Prostate gland (tissue), 2 donors: ENCODE results near the gene ACOXL. TPM values are rescaled to one million over a fixed set of nuclear protein-coding genes. Genes with fewer than 3 reads are reported as not detected.

ENCODE experiments used
- DNase-seq: peaks from one replicate; pipeline ENCODE4 v3.0.0-alpha.2; 2019; ENCODE audit warnings: low spot score
- H3K27ac ChIP-seq, 2 donors: fragments of 200-600 bp; sonication (generic); 2 replicates each; pipeline ENCODE4 v1.5.1; 2017 to 2019
- H3K27me3 ChIP-seq: fragments of 200-600 bp; sonication (generic); replicated peaks from 2 replicates; pipeline ENCODE4 v1.5.1; 2019; ENCODE audit not compliant: insufficient read depth
- H3K36me3 ChIP-seq, 2 donors: fragments of 200-600 bp; sonication (generic); 1 replicate in 1 of 2; 2 replicates in 1 of 2; pipeline versions ENCODE4 v1.5.1 to v1.8.1; 2017 to 2019
- H3K4me1 ChIP-seq: fragments of 200-600 bp; sonication (generic); replicated peaks from 2 replicates; pipeline ENCODE4 v1.5.1; 2019
- H3K4me3 ChIP-seq, 2 donors: fragments of 200-600 bp; sonication (generic); 2 replicates each; pipeline ENCODE4 v1.5.1; 2017 to 2019
- H3K9me3 ChIP-seq: fragments of 200-600 bp; sonication (generic); 2 replicates; pipeline ENCODE4 v1.5.1; 2017
- POLR2A ChIP-seq: fragments of 450-650 bp; IDR thresholded peaks from one replicate; pipeline ENCODE4 v1.6.1; 2016; ENCODE audit warnings: antibody characterized with exemption, mild to moderate bottlenecking
- POLR2AphosphoS5 ChIP-seq: sonication (generic); formaldehyde crosslinking; IDR thresholded peaks from one replicate; pipeline ENCODE4 v1.6.1; 2017; ENCODE audit warnings: antibody characterized with exemption
- WGBS: methylation state at CpG from one replicate; pipeline ENCODE4 v1.1.5; 2018; 5-methylcytosine and 5-hydroxymethylcytosine counted together
- intact Hi-C: fragments of 100-400 bp; cut with DNase I; formaldehyde crosslinking; loops from one replicate; pipeline ENCODE4 v1.14.2; 2022
- total RNA-seq, 2 donors: library from RNA; depleted of rRNA; stranded (reverse); fragments of >200 nt; gene quantifications; one replicate each; pipeline ENCODE4 v1.1.0, GENCODE V29; 2016
- TF ChIP-seq, protein P1 (sequence below), 4 experiments: fragments of 200-600 bp in 2 of 4; fragments of 450-650 bp in 2 of 4; sonication (generic) in 2 of 4; IDR thresholded peaks; 1 replicate in 3 of 4; 2 replicates in 1 of 4; pipeline ENCODE4 v1.5.1; 2016 to 2019; ENCODE audit warnings: antibody characterized with exemption in 4 of 4, mild to moderate bottlenecking in 2 of 4, moderate library complexity in 2 of 4

Gene ACOXL
- total RNA-seq, 2 donors from 2014 or later: 8.0 to 8.3 TPM

DNA sequence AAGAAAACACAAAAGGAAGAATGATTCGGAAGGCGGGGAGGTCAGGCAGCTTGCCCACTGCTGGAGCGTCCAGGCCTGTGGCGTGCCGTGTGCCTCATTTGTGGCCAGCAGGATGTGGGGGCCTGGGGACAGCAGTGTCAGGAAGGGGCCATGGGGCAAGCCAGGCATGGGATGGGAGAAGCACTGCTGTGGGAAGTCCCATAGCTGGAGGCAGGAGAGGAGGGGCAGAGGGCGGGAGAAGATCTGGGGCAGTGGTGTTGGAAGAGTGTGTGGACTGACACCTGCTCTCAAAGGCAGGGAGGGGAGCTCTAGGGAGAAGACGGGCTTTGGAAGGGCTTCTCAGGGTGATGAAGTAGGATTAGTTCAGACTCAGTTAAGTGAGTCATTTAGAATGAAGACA is 133.7 kb downstream of the ACOXL start:
- intact Hi-C loops: no loop called here
- no peaks in the 10 kb centered on the region for H3K4me1 ChIP-seq
- no peak overlapping the region for H3K4me3 ChIP-seq
- H3K27me3 ChIP-seq: no peaks in the 10 kb centered on the region
- TF ChIP-seq POLR2A (no peak), POLR2AphosphoS5 (no peak)
- TF ChIP-seq, protein P1, sequence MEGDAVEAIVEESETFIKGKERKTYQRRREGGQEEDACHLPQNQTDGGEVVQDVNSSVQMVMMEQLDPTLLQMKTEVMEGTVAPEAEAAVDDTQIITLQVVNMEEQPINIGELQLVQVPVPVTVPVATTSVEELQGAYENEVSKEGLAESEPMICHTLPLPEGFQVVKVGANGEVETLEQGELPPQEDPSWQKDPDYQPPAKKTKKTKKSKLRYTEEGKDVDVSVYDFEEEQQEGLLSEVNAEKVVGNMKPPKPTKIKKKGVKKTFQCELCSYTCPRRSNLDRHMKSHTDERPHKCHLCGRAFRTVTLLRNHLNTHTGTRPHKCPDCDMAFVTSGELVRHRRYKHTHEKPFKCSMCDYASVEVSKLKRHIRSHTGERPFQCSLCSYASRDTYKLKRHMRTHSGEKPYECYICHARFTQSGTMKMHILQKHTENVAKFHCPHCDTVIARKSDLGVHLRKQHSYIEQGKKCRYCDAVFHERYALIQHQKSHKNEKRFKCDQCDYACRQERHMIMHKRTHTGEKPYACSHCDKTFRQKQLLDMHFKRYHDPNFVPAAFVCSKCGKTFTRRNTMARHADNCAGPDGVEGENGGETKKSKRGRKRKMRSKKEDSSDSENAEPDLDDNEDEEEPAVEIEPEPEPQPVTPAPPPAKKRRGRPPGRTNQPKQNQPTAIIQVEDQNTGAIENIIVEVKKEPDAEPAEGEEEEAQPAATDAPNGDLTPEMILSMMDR (IDR thresholded peaks at IDR 0.05): no peak
- no peaks in the 10 kb centered on the region for H3K36me3 ChIP-seq
- DNase-seq: no peak
- no peak overlapping the region for H3K27ac ChIP-seq
- WGBS: 88% methylated on average over 7 of the region's 7 CpGs
- no peaks in the 10 kb centered on the region for H3K9me3 ChIP-seq

DNA sequence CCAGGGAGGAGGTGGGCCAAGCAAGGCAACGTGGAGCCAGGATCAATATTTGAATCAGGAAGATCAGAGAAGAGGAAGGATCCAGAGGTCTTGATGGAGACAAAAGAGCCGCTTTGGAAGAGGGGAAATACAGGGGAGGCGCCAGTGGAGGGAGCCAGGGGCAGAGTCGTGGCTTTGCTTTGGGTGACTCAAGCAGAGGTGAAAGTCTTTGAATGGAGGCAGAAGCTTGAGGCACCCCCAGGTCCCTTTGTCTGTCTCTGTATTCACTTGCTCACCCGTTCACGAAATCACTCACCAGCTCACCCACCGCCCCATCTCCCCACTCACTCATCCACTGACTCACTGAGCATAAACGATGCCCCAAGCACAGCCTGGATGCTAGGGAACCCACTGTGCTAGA is 134.1 kb downstream of the ACOXL start:
- intact Hi-C loops: no loop called here

DNA sequence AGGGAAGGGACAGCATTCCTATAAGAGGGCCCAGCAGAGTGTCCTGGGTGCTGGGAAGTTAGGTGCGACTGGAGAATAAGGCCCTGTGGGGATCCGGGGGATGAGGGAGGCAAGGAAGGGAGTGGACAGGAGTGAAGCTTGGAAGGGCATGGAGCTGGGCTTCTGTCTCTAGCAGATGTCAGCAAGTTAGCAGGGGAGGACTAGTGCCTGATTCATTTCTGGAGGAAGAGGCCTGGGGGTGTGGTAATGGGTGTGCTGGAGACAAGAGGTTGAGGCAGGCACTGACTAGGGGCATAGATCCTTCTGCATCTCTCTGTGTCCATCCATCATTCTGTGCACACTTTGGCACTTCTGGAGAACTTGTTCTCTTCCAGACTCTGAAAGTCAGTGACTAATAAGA is 134.7 kb downstream of the ACOXL start:
- intact Hi-C loops: no loop called here
- WGBS: 95% methylated on average over 2 of the region's 2 CpGs
- DNase-seq: no peak

More for the DNA sequence above, 134.1 kb downstream of the ACOXL start:
- H3K9me3 ChIP-seq: no peaks in the 10 kb centered on the region
- no peak overlapping the region for H3K4me3 ChIP-seq
- DNase-seq: no peak
- H3K27me3 ChIP-seq: no peaks in the 10 kb centered on the region
- no peaks in the 10 kb centered on the region for H3K36me3 ChIP-seq
- H3K4me1 ChIP-seq: no peaks in the 10 kb centered on the region
- TF ChIP-seq POLR2A: no peak
- TF ChIP-seq, protein P1 (IDR thresholded peaks at IDR 0.05): no peak
- no peak for TF ChIP-seq POLR2AphosphoS5
- H3K27ac ChIP-seq: no peak overlapping the region
- whole genome bisulfite sequencing: 81% methylated on average over 8 of the region's 8 CpGs

DNA sequence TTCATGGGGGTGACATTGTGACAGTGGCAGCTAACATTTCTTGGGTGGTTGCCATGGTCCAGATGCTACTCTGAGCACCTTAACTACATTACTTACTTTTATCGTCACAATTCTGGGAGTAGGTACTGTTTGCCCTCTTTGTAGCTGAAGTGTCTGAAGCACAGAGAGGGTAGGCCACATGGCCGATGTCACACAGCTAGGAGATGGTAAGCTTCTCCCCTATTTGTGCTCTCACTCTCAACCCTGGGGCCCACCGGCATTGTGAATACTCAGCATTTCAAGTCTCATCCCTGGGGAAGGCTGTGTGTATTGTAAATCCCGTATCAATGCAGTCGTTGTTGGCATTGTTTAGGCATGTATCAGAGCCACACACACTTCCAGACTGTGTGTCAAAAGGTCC is 136.6 kb downstream of the ACOXL start:
- 81% methylated on average over 5 of the region's 5 CpGs for WGBS
- TF ChIP-seq POLR2A (no peak), POLR2AphosphoS5 (no peak)
- TF ChIP-seq, protein P1 (IDR thresholded peaks at IDR 0.05): no peak
- H3K4me1 ChIP-seq: no peaks in the 10 kb centered on the region

More for the DNA sequence above, 134.7 kb downstream of the ACOXL start:
- TF ChIP-seq, protein P1 (IDR thresholded peaks at IDR 0.05): no peak
- no peak for TF ChIP-seq POLR2A
- TF ChIP-seq POLR2AphosphoS5: no peak
- Histone ChIP-seq H3K4me1 (no peaks in the 10 kb centered on the region), H3K27ac (no peak overlapping the region), H3K4me3 (no peak overlapping the region), H3K36me3 (no peaks in the 10 kb centered on the region), H3K9me3 (no peaks in the 10 kb centered on the region), H3K27me3 (no peaks in the 10 kb centered on the region)

DNA sequence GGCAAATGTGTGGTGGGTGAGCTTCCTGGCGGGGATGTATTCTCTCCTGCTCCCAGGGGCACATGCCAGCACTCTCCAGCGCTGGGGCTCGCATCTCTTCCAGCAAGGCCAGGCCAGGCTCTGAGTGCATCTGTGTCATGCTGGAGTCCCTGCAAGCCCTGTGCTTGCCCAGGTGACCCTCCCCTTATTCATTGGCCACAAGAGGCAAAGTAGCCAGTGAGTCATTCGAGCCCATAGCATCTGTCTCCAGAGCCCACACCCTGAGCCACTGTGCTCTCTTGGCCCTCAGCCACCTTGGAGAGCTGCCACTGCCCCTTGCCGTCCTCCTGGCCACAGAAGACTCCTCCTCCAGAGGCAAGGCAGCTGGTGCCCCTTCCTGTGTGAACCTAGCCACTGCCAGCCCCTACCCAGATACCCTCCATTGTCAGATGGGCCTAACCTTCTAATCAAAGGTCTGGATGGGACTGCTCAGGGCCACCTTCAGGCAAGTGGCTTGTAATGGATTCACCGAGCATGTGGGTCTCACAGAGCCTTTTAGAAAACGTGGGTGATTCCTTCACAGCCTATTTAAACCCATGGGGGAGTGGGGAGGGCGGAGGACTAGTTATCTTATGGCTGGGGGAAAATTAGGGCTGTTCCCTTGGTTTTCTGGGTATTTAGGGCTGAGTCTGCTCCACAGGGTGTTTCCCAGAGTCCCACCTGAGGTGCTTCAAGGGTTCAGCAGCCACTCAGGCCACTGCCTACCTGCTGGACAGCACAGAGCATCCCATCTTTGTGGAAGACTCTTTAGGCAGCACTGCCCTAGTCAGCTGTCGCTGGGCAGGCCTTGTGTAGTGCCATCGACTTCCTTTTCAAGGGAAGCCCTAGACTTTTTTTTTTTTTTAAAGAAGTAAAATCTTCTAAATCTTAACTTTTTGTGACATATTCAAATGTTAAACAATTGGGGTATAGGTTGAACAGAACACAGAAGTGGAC is 137.4 kb downstream of the ACOXL start:
- H3K27ac ChIP-seq: no peak overlapping the region
- intact Hi-C loops: no loop called here
- H3K36me3 ChIP-seq: no peaks in the 10 kb centered on the region
- no peaks in the 10 kb centered on the region for H3K27me3 ChIP-seq
- no peak for TF ChIP-seq POLR2AphosphoS5
- no peak for DNase-seq
- no peak overlapping the region for H3K4me3 ChIP-seq
- WGBS: 81% methylated on average over 9 of the region's 10 CpGs
- no peaks in the 10 kb centered on the region for H3K9me3 ChIP-seq
- H3K4me1 ChIP-seq: no peaks in the 10 kb centered on the region

More for the DNA sequence above, 136.6 kb downstream of the ACOXL start:
- no peak for DNase-seq
- Histone ChIP-seq H3K27ac (no peak overlapping the region), H3K4me3 (no peak overlapping the region), H3K9me3 (no peaks in the 10 kb centered on the region), H3K36me3 (no peaks in the 10 kb centered on the region), H3K27me3 (no peaks in the 10 kb centered on the region)
- intact Hi-C loops: no loop called here
